HEK293 (cell line): ENCODE data around the gene C19orf73.

Experiments used
- CTCF ChIA-PET: fragments of 350-600 bp; formaldehyde crosslinking; extraction: SDS; loops from one replicate; lab custom pipeline; 2021; ENCODE audit warnings: antibody characterized with exemption; lab: Yijun Ruan, JAX
- POLR2A ChIA-PET: fragments of 300-600 bp; formaldehyde crosslinking; extraction: SDS; loops from one replicate; lab custom pipeline; 2020; ENCODE audit warnings: antibody characterized with exemption, inconsistent platforms; lab: Yijun Ruan, JAX
- H3K27ac ChIP-seq: fragments of 200-500 bp; sonication (Bioruptor generic); 2 replicates; pipeline ENCODE4 v1.5.1; 2014; ENCODE audit warnings: low read depth, low read length, control low read depth, inconsistent platforms; ENCODE audit errors: extremely low read depth
- H3K36me3 ChIP-seq, 2 experiments: fragments of 200-500 bp in 1 of 2; sonication (Bioruptor generic) in 1 of 2; 1 replicate in 1 of 2; 2 replicates in 1 of 2; pipeline ENCODE4 v1.5.1; 2014 to 2017; ENCODE audit warnings: inconsistent platforms in 2 of 2, low read length in 2 of 2; ENCODE audit not compliant: control insufficient read depth in 2 of 2, insufficient read depth in 1 of 2
- H3K4me1 ChIP-seq: fragments of 200-500 bp; sonication (Bioruptor generic); 2 replicates; pipeline ENCODE4 v1.5.1; 2014; ENCODE audit warnings: mild to moderate bottlenecking, low read length, inconsistent platforms; ENCODE audit not compliant: control insufficient read depth, insufficient read depth
- H3K4me3 ChIP-seq: 2 replicates; pipeline ENCODE4 v1.5.1; 2011; ENCODE audit warnings: low read depth, mild to moderate bottlenecking, control low read depth, low read length, moderate library complexity
- H3K9me3 ChIP-seq: fragments of 200-500 bp; sonication (Bioruptor generic); 2 replicates; pipeline ENCODE4 v1.5.1; 2014; ENCODE audit warnings: low read depth, low read length, inconsistent platforms; ENCODE audit not compliant: control insufficient read depth, insufficient read depth
- GFI1B ChIP-seq: fragments of 450-650 bp; formaldehyde crosslinking; IDR thresholded peaks from 2 replicates; pipeline ENCODE4 v1.5.1; 2016; ENCODE audit warnings: missing biosample characterization, missing genetic modification characterization
- KLF1 ChIP-seq: fragments of 450-650 bp; formaldehyde crosslinking; IDR thresholded peaks from 2 replicates; pipeline ENCODE4 v1.5.1; 2016; ENCODE audit warnings: missing biosample characterization, missing genetic modification characterization
- KLF10 ChIP-seq: fragments of 450-650 bp; IDR thresholded peaks from 2 replicates; pipeline ENCODE4 v1.5.1; 2018; ENCODE audit warnings: missing biosample characterization, mild to moderate bottlenecking, missing genetic modification characterization
- KLF8 ChIP-seq: fragments of 450-650 bp; formaldehyde crosslinking; IDR thresholded peaks from 2 replicates; pipeline ENCODE4 v1.5.1; 2016; ENCODE audit warnings: missing biosample characterization, missing genetic modification characterization
- PRDM2 ChIP-seq: fragments of 450-650 bp; formaldehyde crosslinking; IDR thresholded peaks from 2 replicates; pipeline ENCODE4 v1.5.1; 2016; ENCODE audit warnings: missing biosample characterization, missing genetic modification characterization, borderline replicate concordance
- SCRT1 ChIP-seq: fragments of 450-650 bp; formaldehyde crosslinking; IDR thresholded peaks from 2 replicates; pipeline ENCODE4 v1.5.1; 2016; ENCODE audit warnings: missing biosample characterization, missing genetic modification characterization, borderline replicate concordance
- SETDB1 ChIP-seq: IDR thresholded peaks from one replicate; pipeline ENCODE4 v1.6.1; 2017; ENCODE audit warnings: mild to moderate bottlenecking, low read length, moderate library complexity, mixed read lengths; ENCODE audit not compliant: insufficient read length
- SP7 ChIP-seq: fragments of 450-650 bp; formaldehyde crosslinking; IDR thresholded peaks from 2 replicates; pipeline ENCODE4 v1.5.1; 2016; ENCODE audit warnings: missing biosample characterization, missing genetic modification characterization
- ZIC2 ChIP-seq: fragments of 450-650 bp; formaldehyde crosslinking; IDR thresholded peaks from 2 replicates; pipeline ENCODE4 v1.5.1; 2016; ENCODE audit warnings: missing biosample characterization, missing genetic modification characterization
- ZNF112 ChIP-seq: fragments of 450-650 bp; formaldehyde crosslinking; IDR thresholded peaks from 2 replicates; pipeline ENCODE4 v1.5.0; 2017; ENCODE audit warnings: missing biosample characterization, missing genetic modification characterization
- ZNF19 ChIP-seq: fragments of 450-650 bp; formaldehyde crosslinking; IDR thresholded peaks from 2 replicates; pipeline ENCODE4; 2016; ENCODE audit warnings: missing biosample characterization, missing genetic modification characterization, low read depth
- ZNF311 ChIP-seq: fragments of 450-650 bp; formaldehyde crosslinking; IDR thresholded peaks from 2 replicates; pipeline ENCODE4 v1.5.1; 2017; ENCODE audit warnings: missing biosample characterization, missing genetic modification characterization, borderline replicate concordance
- ZNF514 ChIP-seq: fragments of 450-650 bp; formaldehyde crosslinking; IDR thresholded peaks from 2 replicates; pipeline ENCODE4 v1.5.1; 2016; ENCODE audit warnings: missing biosample characterization, missing genetic modification characterization
- ZNF548 ChIP-seq: fragments of 450-650 bp; formaldehyde crosslinking; IDR thresholded peaks from 2 replicates; pipeline ENCODE4 v1.5.1; 2016; ENCODE audit warnings: missing biosample characterization, missing genetic modification characterization
- ZNF560 ChIP-seq: fragments of 450-650 bp; formaldehyde crosslinking; IDR thresholded peaks from 2 replicates; pipeline ENCODE4 v1.5.1; 2017; ENCODE audit warnings: missing biosample characterization, missing genetic modification characterization, borderline replicate concordance
- ZNF664 ChIP-seq: fragments of 450-650 bp; formaldehyde crosslinking; IDR thresholded peaks from 2 replicates; pipeline ENCODE4 v1.5.1; 2016; ENCODE audit warnings: missing biosample characterization, missing genetic modification characterization
- ZNF670 ChIP-seq: fragments of 450-650 bp; formaldehyde crosslinking; IDR thresholded peaks from 2 replicates; pipeline ENCODE4 v1.5.1; 2016; ENCODE audit warnings: missing biosample characterization, missing genetic modification characterization, low read depth
- ZNF837 ChIP-seq: fragments of 450-650 bp; formaldehyde crosslinking; IDR thresholded peaks from 2 replicates; pipeline ENCODE4 v1.5.1; 2016; ENCODE audit warnings: missing biosample characterization, missing genetic modification characterization
- TF ChIP-seq, protein P1 (sequence below): fragments of 450-650 bp; formaldehyde crosslinking; IDR thresholded peaks from 2 replicates; pipeline ENCODE4 v1.5.1; 2016; ENCODE audit warnings: missing biosample characterization, missing genetic modification characterization

The C19orf73 gene

GRCh38 chr19:49140951-49141350, 22.0 kb upstream of the C19orf73 start:
- Histone ChIP-seq H3K4me3 (no peak overlapping the region), H3K36me3 (peaks cover 0 to 5% of the 10 kb centered on the region in 2 experiments; a peak in 2 of 3 replicates), H3K9me3 (no peaks in the 10 kb centered on the region), H3K4me1 (no peaks in the 10 kb centered on the region), H3K27ac (no peak overlapping the region)
- ChIA-PET CTCF (interaction anchor here (0.9 to 2.5 kb wide), 4 partner anchors 43 to 406 kb away, joined by 3 to 9 read pairs (median 6); partner anchors contain the start of genes GYS1 and RUVBL2), POLR2A (no interaction called here)
- peak; percentile 97 for TF ChIP-seq ZNF112
- TF ChIP-seq SCRT1 = no peak
- no peak for TF ChIP-seq KLF8

- H3K4me1 ChIP-seq = no peaks in the 10 kb centered on the region
- peaks cover 7 to 31% of the 10 kb centered on the region in 2 experiments; a peak in 2 of 3 replicates for H3K36me3 ChIP-seq
- no peak for TF ChIP-seq ZIC2 (tag by site-specific recombination)
- TF ChIP-seq ZNF514 = no peak
- no peak for TF ChIP-seq ZNF670 (tag by site-specific recombination)
- no peak for TF ChIP-seq ZNF560 (tag by site-specific recombination)
- TF ChIP-seq SETDB1 = no peak
- TF ChIP-seq ZNF664 (tag by site-specific recombination) = no peak
- no peak for TF ChIP-seq ZNF837 (tag by site-specific recombination)
- TF ChIP-seq, protein P1, sequence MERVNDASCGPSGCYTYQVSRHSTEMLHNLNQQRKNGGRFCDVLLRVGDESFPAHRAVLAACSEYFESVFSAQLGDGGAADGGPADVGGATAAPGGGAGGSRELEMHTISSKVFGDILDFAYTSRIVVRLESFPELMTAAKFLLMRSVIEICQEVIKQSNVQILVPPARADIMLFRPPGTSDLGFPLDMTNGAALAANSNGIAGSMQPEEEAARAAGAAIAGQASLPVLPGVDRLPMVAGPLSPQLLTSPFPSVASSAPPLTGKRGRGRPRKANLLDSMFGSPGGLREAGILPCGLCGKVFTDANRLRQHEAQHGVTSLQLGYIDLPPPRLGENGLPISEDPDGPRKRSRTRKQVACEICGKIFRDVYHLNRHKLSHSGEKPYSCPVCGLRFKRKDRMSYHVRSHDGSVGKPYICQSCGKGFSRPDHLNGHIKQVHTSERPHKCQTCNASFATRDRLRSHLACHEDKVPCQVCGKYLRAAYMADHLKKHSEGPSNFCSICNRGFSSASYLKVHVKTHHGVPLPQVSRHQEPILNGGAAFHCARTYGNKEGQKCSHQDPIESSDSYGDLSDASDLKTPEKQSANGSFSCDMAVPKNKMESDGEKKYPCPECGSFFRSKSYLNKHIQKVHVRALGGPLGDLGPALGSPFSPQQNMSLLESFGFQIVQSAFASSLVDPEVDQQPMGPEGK = no peak
- no peak for TF ChIP-seq ZNF311
- TF ChIP-seq SP7 (tag by site-specific recombination) = no peak
- TF ChIP-seq GFI1B (tag by site-specific recombination) = no peak
- TF ChIP-seq KLF10 (tag by site-specific recombination) = no peak
- no peak for TF ChIP-seq KLF1 (tag by site-specific recombination)
- TF ChIP-seq ZNF19 = no peak
- no peak for TF ChIP-seq PRDM2
- TF ChIP-seq ZNF548 = no peak
- H3K27ac ChIP-seq = no peak overlapping the region
- H3K9me3 ChIP-seq = no peaks in the 10 kb centered on the region
- CTCF ChIA-PET = interaction anchor here (2.3 kb wide), 1 partner anchor 12 kb away, joined by 10 read pairs; no protein-coding TSS in a partner anchor
- POLR2A ChIA-PET = interaction anchor here (1.0 to 1.3 kb wide), 2 partner anchors 9 to 12 kb away, joined by 3 to 4 read pairs; no protein-coding TSS in a partner anchor
- no peak overlapping the region for H3K4me3 ChIP-seq
Measured at GRCh38 chr19:49136771-49137171, 17.8 kb upstream of the C19orf73 start.
